Parathyroid adenoma (tissue), 2 donors: ENCODE measurements around the gene MGRN1.

ENCODE experiments used
- H2AFZ ChIP-seq: fragments of 300-600 bp; sonication (generic); one replicate; pipeline ENCODE4 v1.7.0; 2017; ENCODE audit warnings: antibody characterized with exemption, mild to moderate bottlenecking
- H3K27ac ChIP-seq: fragments of 300-600 bp; sonication (generic); one replicate; pipeline ENCODE4 v1.7.0; 2017
- H3K27me3 ChIP-seq: fragments of 300-600 bp; sonication (generic); one replicate; pipeline ENCODE4 v1.7.0; 2017; ENCODE audit warnings: low read length; ENCODE audit not compliant: control insufficient read depth, insufficient read depth
- H3K36me3 ChIP-seq: fragments of 300-600 bp; sonication (generic); one replicate; pipeline ENCODE4 v1.7.0; 2017; ENCODE audit warnings: low read length; ENCODE audit not compliant: control insufficient read depth, insufficient read depth
- H3K4me1 ChIP-seq: fragments of 300-600 bp; sonication (generic); one replicate; pipeline ENCODE4 v1.7.0; 2017; ENCODE audit warnings: control low read depth
- H3K4me2 ChIP-seq: fragments of 300-600 bp; sonication (generic); one replicate; pipeline ENCODE4 v1.7.0; 2017; ENCODE audit warnings: low read length
- H3K4me3 ChIP-seq: fragments of 300-600 bp; sonication (generic); one replicate; pipeline ENCODE4 v1.7.0; 2017; ENCODE audit warnings: low read depth, low read length
- H3K79me2 ChIP-seq: fragments of 300-600 bp; sonication (generic); one replicate; pipeline ENCODE4 v1.7.0; 2017; ENCODE audit warnings: control low read depth
- H3K9ac ChIP-seq: fragments of 300-600 bp; sonication (generic); one replicate; pipeline ENCODE4 v1.7.0; 2017; ENCODE audit warnings: mild to moderate bottlenecking
- H3K9me3 ChIP-seq: fragments of 300-600 bp; sonication (generic); one replicate; pipeline ENCODE4 v1.7.0; 2017; ENCODE audit warnings: low read length; ENCODE audit not compliant: control insufficient read depth
- TF ChIP-seq, protein P1 (sequence below): fragments of 300-600 bp; sonication (generic); IDR thresholded peaks from one replicate; pipeline ENCODE4 v1.7.0; 2017; ENCODE audit warnings: antibody characterized with exemption, mild to moderate bottlenecking
- donor health status: primary hyperparathyroidism.

Gene MGRN1

GRCh38 chr16:4687416-4687815 lies 62.8 kb downstream of the MGRN1 start:
- H3K36me3 ChIP-seq, result no peaks in the 10 kb centered on the region
- H3K4me3 ChIP-seq, result no peak overlapping the region
- no peak overlapping the region for H2AFZ ChIP-seq
- peaks cover 14% of the 10 kb centered on the region for H3K4me1 ChIP-seq
- H3K27ac ChIP-seq, result no peak overlapping the region
- H3K4me2 ChIP-seq, result no peak overlapping the region
- H3K27me3 ChIP-seq, result no peaks in the 10 kb centered on the region
- no peak overlapping the region for H3K9ac ChIP-seq
- no peaks in the 10 kb centered on the region for H3K9me3 ChIP-seq
- peaks cover 4% of the 10 kb centered on the region for H3K79me2 ChIP-seq
- TF ChIP-seq, protein P1, sequence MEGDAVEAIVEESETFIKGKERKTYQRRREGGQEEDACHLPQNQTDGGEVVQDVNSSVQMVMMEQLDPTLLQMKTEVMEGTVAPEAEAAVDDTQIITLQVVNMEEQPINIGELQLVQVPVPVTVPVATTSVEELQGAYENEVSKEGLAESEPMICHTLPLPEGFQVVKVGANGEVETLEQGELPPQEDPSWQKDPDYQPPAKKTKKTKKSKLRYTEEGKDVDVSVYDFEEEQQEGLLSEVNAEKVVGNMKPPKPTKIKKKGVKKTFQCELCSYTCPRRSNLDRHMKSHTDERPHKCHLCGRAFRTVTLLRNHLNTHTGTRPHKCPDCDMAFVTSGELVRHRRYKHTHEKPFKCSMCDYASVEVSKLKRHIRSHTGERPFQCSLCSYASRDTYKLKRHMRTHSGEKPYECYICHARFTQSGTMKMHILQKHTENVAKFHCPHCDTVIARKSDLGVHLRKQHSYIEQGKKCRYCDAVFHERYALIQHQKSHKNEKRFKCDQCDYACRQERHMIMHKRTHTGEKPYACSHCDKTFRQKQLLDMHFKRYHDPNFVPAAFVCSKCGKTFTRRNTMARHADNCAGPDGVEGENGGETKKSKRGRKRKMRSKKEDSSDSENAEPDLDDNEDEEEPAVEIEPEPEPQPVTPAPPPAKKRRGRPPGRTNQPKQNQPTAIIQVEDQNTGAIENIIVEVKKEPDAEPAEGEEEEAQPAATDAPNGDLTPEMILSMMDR, result no peak

- no peak overlapping the region for H3K27ac ChIP-seq
- peaks cover 11% of the 10 kb centered on the region for H3K4me1 ChIP-seq
- H3K36me3 ChIP-seq, result no peaks in the 10 kb centered on the region
- H3K79me2 ChIP-seq, result peaks cover 4% of the 10 kb centered on the region
- TF ChIP-seq, protein P1, result no peak
- no peaks in the 10 kb centered on the region for H3K27me3 ChIP-seq
- H2AFZ ChIP-seq, result no peak overlapping the region
- no peak overlapping the region for H3K4me2 ChIP-seq
- H3K9me3 ChIP-seq, result no peaks in the 10 kb centered on the region
- no peak overlapping the region for H3K9ac ChIP-seq
- H3K4me3 ChIP-seq, result no peak overlapping the region
Observed at GRCh38 chr16:4687946-4688673, 63.5 kb downstream of the MGRN1 start.

DNA sequence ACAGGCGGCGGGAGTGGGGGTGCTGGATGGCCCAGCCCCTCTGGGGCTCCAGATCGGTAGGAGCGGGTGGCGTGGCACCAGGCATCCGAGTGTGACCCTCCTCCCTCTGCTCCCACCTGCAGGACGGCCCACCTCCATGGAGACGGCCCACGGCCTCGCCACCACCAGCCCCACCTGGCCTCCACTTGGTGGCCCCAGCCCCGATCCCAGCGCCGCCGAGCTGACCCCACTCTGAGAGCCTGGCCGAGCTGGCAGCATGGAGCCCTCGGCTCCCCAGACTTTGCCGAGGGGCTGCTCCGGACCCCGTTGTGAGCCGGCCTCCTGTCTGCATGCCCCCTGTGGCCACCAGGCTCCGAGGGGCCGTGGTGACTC lies 64.0 kb downstream of the MGRN1 start:
- Histone ChIP-seq H3K4me1 (peaks cover 5% of the 10 kb centered on the region), H3K36me3 (no peaks in the 10 kb centered on the region), H3K9ac (no peak overlapping the region), H3K79me2 (peaks cover 4% of the 10 kb centered on the region), H2AFZ (no peak overlapping the region), H3K9me3 (no peaks in the 10 kb centered on the region), H3K27ac (no peak overlapping the region), H3K4me3 (no peak overlapping the region), H3K27me3 (no peaks in the 10 kb centered on the region), H3K4me2 (no peak overlapping the region)
- TF ChIP-seq, protein P1, result no peak

GRCh38 chr16:4689091-4689671 lies 64.6 kb downstream of the MGRN1 start:
- H3K9ac ChIP-seq, result no peak overlapping the region
- no peaks in the 10 kb centered on the region for H3K9me3 ChIP-seq
- TF ChIP-seq, protein P1, result no peak
- peaks cover 4% of the 10 kb centered on the region for H3K79me2 ChIP-seq
- no peak overlapping the region for H3K27ac ChIP-seq
- H3K4me1 ChIP-seq, result no peaks in the 10 kb centered on the region
- no peaks in the 10 kb centered on the region for H3K27me3 ChIP-seq
- H3K4me3 ChIP-seq, result no peak overlapping the region
- no peaks in the 10 kb centered on the region for H3K36me3 ChIP-seq
- no peak overlapping the region for H3K4me2 ChIP-seq
- no peak overlapping the region for H2AFZ ChIP-seq
